GM21786 (cell line): Measurements from ENCODE around the gene THNSL1.

Experiments
- ATAC-seq: cut with Tn5 transposase; IDR thresholded peaks from one replicate; pipeline ENCODE4 v1.9.1; 2021; ENCODE audit not compliant: unreplicated experiment

The THNSL1 gene

GRCh38 chr10:25050402-25050801, 34.0 kb downstream of the THNSL1 start:
- ATAC-seq: no peak

- ATAC-seq: no peak
Observed at GRCh38 chr10:25052012-25052411, 35.6 kb downstream of the THNSL1 start.

- ATAC-seq: no peak
Observed at GRCh38 chr10:25056726-25057125, 40.3 kb downstream of the THNSL1 start.

- ATAC-seq: no peak
Observed at GRCh38 chr10:25057886-25058285, 41.5 kb downstream of the THNSL1 start.

- ATAC-seq: no peak
Observed at GRCh38 chr10:25059990-25060389, 43.6 kb downstream of the THNSL1 start.

- no peak for ATAC-seq
Observed at GRCh38 chr10:25061125-25061524, 44.7 kb downstream of the THNSL1 start.

- no peak for ATAC-seq
Observed at GRCh38 chr10:25061711-25062449, 45.5 kb downstream of the THNSL1 start.

- no peak for ATAC-seq
Observed at GRCh38 chr10:25063157-25063556, 46.7 kb downstream of the THNSL1 start.

GRCh38 chr10:25063644-25064043, 47.2 kb downstream of the THNSL1 start:
- ATAC-seq: no peak

GRCh38 chr10:25064401-25064800, 48.0 kb downstream of the THNSL1 start:
- ATAC-seq: no peak

- ATAC-seq: no peak
Observed at GRCh38 chr10:25065761-25066476, 49.5 kb downstream of the THNSL1 start.

- no peak for ATAC-seq
Observed at GRCh38 chr10:25068152-25069058, 52.0 kb downstream of the THNSL1 start.

GRCh38 chr10:25071227-25071626, 54.8 kb downstream of the THNSL1 start:
- no peak for ATAC-seq

- ATAC-seq: no peak
Observed at GRCh38 chr10:25072786-25073185, 56.4 kb downstream of the THNSL1 start.

- no peak for ATAC-seq
Observed at GRCh38 chr10:25075825-25076224, 59.4 kb downstream of the THNSL1 start.
